GM11168 (cell line): Measurements from ENCODE around the gene LGALSL.

Source experiments
- in situ Hi-C: fragments of 300-500 bp; cut with MboI; formaldehyde crosslinking; loops from one replicate; pipeline ENCODE4 v1.12.0; 2022; ENCODE audit warnings: low sequenced_read_pairs; ENCODE audit not compliant: unreplicated experiment

Gene LGALSL

DNA sequence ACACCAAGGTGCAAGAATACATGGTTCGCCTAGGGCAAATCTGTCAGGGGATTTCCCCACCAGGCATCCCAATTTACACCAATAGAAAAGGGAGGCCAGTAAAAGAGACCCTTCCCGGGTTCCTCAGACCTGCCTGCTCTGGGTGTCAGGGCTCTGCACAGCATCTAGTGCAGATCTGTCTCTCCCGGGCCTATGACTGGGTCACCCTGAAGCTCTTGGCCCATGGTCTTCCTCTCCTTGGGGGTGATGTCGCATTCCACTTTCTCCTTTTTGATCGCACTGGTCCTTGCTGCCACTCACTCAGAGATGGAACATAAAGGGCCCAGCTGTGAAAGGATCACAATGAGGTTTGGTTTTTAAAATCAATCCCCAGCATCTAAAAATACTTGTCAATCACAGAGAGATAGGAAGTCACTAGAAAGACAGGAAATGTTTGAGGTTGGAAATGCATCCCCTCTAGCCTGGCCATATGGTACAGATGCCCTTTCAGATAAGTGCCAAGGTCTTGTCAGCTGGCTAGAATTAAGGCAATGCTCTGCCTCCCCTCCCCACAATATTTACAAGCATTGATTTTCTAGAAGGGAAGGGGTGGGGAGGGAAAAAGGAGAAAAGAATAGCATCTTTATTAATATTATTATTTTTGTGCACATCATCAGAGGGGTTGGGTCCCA, 35.3 kb downstream of the LGALSL start:
- in situ Hi-C loops: loop anchor here (10.0 kb wide), 1 partner anchor 144 kb away; no protein-coding TSS in a partner anchor

DNA sequence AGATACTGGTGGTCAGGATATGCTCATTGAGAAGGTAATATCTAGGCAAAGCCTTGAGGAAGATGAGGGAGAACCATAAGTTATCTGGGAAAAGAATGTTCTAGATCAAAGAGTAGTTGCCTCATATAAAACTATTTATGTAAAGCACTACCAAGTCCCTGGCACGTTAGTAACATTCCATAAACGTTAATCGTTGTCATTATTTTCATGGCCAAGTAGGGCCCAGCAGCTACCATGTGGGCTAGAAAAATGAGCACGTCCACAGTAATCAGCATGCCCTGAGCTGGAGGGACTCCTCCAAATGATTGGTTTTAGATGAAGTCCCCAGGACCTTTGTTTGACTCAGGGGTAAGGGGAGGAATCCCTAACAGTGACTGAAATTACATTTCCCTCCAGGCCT, 37.5 kb downstream of the LGALSL start:
- in situ Hi-C loops: no loop called here

DNA sequence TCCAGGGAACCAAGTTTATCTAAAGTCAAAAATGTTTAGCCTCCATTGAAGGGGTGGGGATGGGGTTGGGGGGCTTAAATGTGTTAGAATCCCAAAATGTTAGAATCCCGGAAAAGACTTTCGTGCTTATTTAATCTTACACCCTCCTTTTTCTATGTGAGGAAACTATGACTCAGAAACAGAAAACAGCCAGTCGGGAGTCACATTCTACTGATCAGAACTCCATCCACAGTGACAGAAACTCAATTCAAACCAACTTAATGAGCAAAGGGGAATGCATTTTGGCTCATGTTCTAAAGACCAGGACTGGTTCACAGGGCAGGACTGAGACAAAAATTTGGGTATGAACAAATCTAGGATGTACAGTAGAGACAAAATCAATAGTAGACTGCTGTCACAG, 38.3 kb downstream of the LGALSL start:
- in situ Hi-C loops: no loop called here

DNA sequence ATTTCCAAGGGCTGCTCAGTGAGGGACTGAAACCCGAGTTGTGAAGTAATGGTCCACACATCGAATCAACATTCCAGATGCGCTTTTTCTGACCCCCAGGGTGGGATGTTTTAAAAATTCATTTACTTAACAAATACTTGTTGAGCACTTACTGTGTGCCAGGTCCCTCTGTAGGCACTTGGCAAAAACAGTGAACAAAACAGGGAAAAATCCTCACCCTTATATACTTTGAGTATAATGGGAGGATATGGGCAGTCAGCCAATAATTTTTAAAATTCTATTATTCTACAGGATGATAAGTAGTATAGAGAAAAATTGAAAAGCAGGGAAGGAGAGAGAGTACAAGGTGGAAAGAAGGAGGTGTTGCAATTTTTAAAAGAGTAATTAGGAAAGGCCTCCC, 38.9 kb downstream of the LGALSL start:
- in situ Hi-C loops: no loop called here

DNA sequence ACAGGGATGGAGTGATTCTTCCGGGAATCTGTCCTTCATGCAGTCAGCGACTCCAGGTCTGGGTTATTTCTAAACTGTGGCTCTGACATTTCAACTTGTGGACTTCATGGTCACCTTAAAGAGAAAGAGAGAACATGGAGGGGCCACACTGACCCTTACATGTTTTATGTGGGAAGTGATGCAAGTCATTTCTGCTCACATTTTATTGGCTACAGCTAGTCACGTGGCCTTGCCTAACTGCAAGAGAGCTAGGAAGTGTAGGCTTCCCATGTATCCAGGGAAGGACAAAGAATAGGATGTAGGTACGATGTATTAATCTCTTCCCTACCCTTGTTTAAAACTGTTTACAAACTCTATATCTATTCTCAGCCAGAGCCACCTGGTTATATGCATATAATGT, 39.8 kb downstream of the LGALSL start:
- in situ Hi-C loops: no loop called here

DNA sequence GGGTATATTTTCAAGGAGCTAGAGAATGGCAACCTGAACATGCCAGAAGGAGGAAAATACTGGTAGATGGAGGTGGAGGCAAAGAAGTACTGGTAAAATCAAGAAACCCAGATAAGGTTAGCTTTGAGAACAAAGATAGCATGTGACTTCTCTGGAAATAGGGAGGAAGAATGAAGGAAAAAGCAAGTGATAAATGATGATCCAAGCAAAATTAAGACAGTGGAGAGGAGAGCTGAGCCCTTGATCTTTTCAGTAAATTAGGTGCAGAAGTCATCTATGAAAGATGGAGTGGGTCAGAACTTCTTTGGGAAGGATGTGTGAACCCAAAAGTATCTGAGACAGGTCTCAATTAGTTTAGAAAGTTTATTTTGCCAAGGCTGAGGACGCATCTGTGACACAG, 44.5 kb downstream of the LGALSL start:
- in situ Hi-C loops: no loop called here

DNA sequence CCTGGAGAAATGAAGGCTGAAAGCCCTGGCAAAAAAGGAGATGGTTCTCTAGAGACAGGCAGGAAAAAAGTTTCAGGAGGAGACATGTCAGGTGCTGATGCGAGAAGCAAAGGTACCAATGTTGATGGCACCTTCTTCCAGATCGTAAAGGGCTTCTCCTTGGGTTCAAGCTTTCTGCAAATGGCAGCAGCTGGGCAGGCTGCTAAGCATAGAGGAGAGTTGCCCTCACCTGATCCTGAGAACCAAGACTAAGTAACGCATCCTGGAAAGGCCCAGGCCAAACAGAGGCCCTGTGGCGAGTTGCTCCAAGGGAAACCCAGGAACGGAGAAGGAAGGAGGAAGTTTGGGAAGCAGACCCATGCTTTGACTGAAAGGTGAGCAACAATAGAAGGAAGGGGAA, 46.6 kb downstream of the LGALSL start:
- in situ Hi-C loops: no loop called here

DNA sequence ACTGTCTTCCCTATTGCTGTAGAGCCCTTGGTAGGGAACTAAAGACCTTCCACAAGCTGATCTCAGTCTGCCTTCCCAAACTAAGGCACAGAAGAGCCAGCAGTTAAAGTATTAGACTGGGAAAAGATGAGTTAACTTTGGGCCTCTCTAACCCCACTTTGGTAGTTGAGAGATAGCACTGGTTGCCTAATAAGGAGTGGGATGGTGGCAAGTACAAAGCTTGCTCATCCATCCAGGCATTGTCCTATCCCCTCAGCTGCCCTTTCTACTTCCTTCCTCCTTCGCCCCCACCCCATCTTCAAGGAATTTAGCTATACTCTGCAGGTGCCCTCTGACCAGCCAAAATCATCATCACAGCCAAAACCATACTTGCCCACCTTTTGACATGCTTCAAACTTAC, 48.0 kb downstream of the LGALSL start:
- in situ Hi-C loops: no loop called here

DNA sequence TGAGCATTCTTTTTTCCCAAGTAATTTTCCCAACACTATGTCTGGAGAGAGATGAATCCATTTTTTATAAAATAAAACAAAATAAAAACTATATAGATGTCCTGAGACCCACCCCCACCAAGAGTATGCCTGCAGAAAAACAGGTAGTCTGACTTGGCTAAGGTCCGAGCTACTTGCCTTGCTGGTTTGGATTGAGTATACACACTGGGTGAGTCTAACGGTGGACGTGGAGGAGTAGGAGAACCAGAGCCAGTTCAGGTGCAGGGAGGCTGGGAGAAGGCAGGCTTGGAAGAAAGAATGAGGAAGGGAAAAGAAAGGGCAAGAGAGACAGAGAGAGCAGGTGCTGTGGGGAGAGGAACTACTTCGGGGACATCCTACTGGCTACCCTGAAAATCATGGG, 48.9 kb downstream of the LGALSL start:
- in situ Hi-C loops: no loop called here

DNA sequence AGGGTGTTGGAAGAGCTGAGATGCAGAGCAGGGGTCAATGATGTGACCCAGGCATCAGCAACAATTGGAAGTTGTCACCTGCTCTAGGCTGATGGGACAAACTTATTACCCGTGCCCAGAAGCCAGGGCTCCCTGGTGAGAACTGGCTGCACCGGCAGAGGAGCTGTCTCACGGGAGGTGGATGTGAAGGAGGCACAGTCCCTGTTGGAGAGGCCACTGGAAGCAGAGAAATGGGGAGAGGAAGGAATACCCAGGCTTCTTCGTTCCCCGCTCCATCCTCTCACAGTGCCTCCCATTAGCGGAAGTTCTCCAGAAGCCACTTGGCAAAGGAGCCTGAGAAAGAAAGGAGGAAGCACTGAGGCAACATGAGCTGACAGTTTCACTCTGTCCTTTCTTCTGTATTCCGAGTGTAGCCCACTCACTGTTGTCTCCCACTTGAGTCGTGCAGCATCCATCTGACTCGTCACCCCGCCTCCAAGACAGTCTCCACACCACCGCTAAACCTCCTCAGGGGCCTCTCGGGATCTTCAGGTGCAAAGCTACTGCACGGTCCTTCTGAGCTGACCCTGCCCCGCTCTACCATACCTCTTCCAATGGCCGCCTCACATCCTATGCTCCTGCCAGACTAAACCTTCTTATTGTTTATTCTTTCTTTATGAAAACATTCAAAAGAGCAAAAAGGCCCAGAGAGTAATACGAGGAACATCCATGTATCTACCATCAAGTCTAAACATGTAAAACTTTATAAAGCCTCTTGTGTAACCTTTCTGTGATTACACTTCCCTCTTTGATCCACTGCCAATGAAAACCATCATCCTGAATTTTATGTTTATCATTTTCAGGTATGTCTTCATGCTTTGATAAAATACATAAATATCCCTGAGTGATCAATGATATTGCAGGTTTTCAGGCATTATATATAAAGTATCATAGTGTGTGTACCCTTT, 51.1 kb downstream of the LGALSL start:
- in situ Hi-C loops: no loop called here

DNA sequence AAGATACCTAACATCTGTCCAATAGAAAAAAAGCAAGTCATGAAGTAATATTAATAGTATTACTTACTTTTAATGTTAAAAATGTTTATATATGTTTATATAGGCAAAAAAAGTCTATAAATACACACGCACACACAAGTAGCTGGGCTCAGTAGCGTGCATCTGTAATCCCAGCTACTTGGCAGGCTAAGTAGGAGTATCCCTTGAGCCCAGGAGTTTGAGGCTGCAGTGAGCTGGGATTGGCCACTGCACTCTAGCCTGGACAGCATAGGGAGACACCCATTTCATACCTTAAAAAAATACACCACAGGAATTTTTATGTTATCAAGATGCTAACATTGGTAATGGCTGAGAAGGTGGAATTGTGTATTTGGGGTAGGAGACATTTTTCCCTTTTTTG, 52.7 kb downstream of the LGALSL start:
- in situ Hi-C loops: no loop called here
